Mucosa of descending colon (tissue), 3 donors: ENCODE data around the gene CSF3R. TPM values are rescaled to one million over a fixed set of nuclear protein-coding genes. Genes with fewer than 3 reads are reported as not detected.

Experiments
- ATAC-seq: fragments of 200-7000 bp; cut with Tn5 transposase; one replicate; pipeline ENCODE4 v1.9.1; 2020; ENCODE audit warnings: mild to moderate bottlenecking, moderate library complexity
- DNase-seq, 3 donors: peaks; one replicate each; pipeline ENCODE4 v3.0.0-alpha.2; 2020
- H3K36me3 ChIP-seq: fragments of 200-600 bp; one replicate; pipeline ENCODE4 v1.8.0; 2021; ENCODE audit warnings: low read depth, mild to moderate bottlenecking
- H3K4me1 ChIP-seq: fragments of 200-600 bp; one replicate; pipeline ENCODE4 v1.8.0; 2021; ENCODE audit warnings: low read depth, mild to moderate bottlenecking
- H3K4me3 ChIP-seq: fragments of 200-600 bp; one replicate; pipeline ENCODE4 v1.8.0; 2021; ENCODE audit warnings: mild to moderate bottlenecking
- H3K9me3 ChIP-seq: fragments of 200-600 bp; one replicate; pipeline ENCODE4 v1.8.0; 2021; ENCODE audit warnings: mild to moderate bottlenecking
- intact Hi-C, 2 donors: fragments of 100-400 bp; cut with DNase I in 1 of 2; cut with micrococcal nuclease in 1 of 2; formaldehyde crosslinking; loops; one replicate each; pipeline versions ENCODE4 v1.11.0 to v1.11.1; 2022; cut with DNase I, micrococcal nuclease
- total RNA-seq, 3 donors: library from RNA; stranded (reverse); fragmentation: NEBNext Ultra II Directional in 2 of 3; extraction: Animal tissue kit (Norgen Biotek cat#: 25700) in 2 of 3; gene quantifications; one replicate each; pipeline versions ENCODE4 v1.2.1 to v1.2.4, GENCODE V29; 2021 to 2023
- TF ChIP-seq, protein P1 (sequence below): fragments of 200-600 bp; IDR thresholded peaks from one replicate; pipeline ENCODE4 v1.8.0; 2022; ENCODE audit warnings: antibody characterized with exemption, mild to moderate bottlenecking
- donor health status: DM: no; HTN: no; CAD: no; lungs with moderate emphysema.
- donor health status: DM: no; HTN: no; CAD: no.
- donor health status: DM: no; HTN: yes; CAD: no.

Gene CSF3R
- total RNA-seq, 3 donors from 2014 or later, result 1.4 to 7.7 (median 4.7) TPM

DNA sequence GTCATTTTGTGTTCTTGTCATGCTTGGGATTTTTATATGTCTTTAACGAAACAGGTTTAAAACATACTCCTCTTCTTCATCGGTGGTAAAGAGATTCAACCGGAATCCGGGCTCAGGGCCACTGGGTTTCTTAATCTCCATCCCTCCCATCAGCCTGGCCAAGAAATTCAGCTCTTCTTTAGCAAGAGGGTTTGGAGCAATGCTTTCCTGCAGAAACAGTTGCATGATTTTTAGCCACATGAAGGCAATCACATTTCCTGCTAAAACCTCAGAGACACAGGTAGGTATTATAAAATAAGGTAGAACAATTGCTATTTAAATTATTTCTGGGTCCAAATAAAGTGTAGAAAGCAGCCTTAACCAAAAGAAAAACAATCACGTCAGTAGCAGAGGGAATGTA lies 62.3 kb downstream of the CSF3R start:
- Histone ChIP-seq H3K9me3 (no peaks in the 10 kb centered on the region), H3K36me3 (no peaks in the 10 kb centered on the region), H3K4me1 (peaks cover 2% of the 10 kb centered on the region), H3K4me3 (no peak overlapping the region)
- TF ChIP-seq, protein P1, sequence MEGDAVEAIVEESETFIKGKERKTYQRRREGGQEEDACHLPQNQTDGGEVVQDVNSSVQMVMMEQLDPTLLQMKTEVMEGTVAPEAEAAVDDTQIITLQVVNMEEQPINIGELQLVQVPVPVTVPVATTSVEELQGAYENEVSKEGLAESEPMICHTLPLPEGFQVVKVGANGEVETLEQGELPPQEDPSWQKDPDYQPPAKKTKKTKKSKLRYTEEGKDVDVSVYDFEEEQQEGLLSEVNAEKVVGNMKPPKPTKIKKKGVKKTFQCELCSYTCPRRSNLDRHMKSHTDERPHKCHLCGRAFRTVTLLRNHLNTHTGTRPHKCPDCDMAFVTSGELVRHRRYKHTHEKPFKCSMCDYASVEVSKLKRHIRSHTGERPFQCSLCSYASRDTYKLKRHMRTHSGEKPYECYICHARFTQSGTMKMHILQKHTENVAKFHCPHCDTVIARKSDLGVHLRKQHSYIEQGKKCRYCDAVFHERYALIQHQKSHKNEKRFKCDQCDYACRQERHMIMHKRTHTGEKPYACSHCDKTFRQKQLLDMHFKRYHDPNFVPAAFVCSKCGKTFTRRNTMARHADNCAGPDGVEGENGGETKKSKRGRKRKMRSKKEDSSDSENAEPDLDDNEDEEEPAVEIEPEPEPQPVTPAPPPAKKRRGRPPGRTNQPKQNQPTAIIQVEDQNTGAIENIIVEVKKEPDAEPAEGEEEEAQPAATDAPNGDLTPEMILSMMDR, result no peak
- DNase-seq, result no peak
- no peak for ATAC-seq
- intact Hi-C loops, result loop anchor here (5.0 to 10.0 kb wide), 2 partner anchors 78 to 326 kb away; no protein-coding TSS in a partner anchor

DNA sequence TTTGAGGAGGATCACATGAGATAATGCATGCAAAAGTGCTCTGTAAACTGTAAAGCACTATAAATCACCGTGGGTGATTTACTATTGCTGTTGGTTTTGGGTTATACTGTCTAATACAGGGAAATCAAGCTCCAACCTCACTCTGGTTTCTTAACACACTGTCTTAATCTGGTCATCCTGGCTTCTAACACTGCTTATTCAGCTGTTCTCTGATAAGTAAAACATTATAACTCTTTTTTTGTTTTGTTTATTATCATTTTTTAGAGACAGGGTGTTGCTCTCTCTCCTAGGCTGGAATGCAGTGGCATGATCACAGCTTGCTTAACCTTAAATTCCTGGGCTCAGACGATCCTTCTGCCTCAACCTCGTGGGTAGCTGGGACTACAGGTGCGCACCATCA lies 63.1 kb downstream of the CSF3R start:
- no peaks in the 10 kb centered on the region for H3K9me3 ChIP-seq
- TF ChIP-seq, protein P1, result no peak
- DNase-seq (no peak), ATAC-seq (no peak)
- peaks cover 2% of the 10 kb centered on the region for H3K4me1 ChIP-seq
- no peaks in the 10 kb centered on the region for H3K36me3 ChIP-seq
- intact Hi-C loops, result no loop called here
- no peak overlapping the region for H3K4me3 ChIP-seq

GRCh38 chr1:36419140-36419539 lies 63.6 kb downstream of the CSF3R start:
- ATAC-seq (no peak), DNase-seq (no peak)
- H3K9me3 ChIP-seq, result no peaks in the 10 kb centered on the region
- no peaks in the 10 kb centered on the region for H3K36me3 ChIP-seq
- TF ChIP-seq, protein P1, result no peak
- H3K4me1 ChIP-seq, result peaks cover 2% of the 10 kb centered on the region
- intact Hi-C loops, result no loop called here
- no peak overlapping the region for H3K4me3 ChIP-seq

- Histone ChIP-seq H3K36me3 (no peaks in the 10 kb centered on the region), H3K4me3 (no peak overlapping the region), H3K9me3 (no peaks in the 10 kb centered on the region), H3K4me1 (peaks cover 2% of the 10 kb centered on the region)
- no peak for DNase-seq
- intact Hi-C loops, result no loop called here
- TF ChIP-seq, protein P1, result no peak
- no peak for ATAC-seq
Observed at GRCh38 chr1:36417931-36418330, 64.8 kb downstream of the CSF3R start.

Other genes with a start within 250 kb of the CSF3R start
- gene SH3D21, start 176.5 kb downstream of the CSF3R start, total RNA-seq, result 10 to 100 TPM; 12.3 to 18.0 (median 14.2) TPM
- gene EVA1B, start 159.3 kb downstream of the CSF3R start, total RNA-seq, result 10 to 100 TPM in 1 of 3 donors, 1 to 10 TPM in 2; 1.5 to 17.6 (median 8.2) TPM
- 10 to 100 TPM; 51.5 to 85.0 (median 59.4) TPM for gene STK40, start 97.0 kb downstream of the CSF3R start, total RNA-seq
- gene LSM10, start 85.0 kb downstream of the CSF3R start, total RNA-seq, result 10 to 100 TPM; 19.5 to 52.9 (median 22.5) TPM
- gene OSCP1, start 32.5 kb downstream of the CSF3R start, total RNA-seq, result 1 to 10 TPM; 2.5 to 8.4 (median 3.7) TPM
- gene MRPS15, start 18.5 kb downstream of the CSF3R start, total RNA-seq, result 10 to 100 TPM; 48.4 to 59.4 (median 54.9) TPM